ENCODE measurements around the gene CEP164. TPM values are rescaled to one million over a fixed set of nuclear protein-coding genes. Genes with fewer than 3 reads are reported as not detected.

Gene CEP164
- total and polyA plus RNA-seq, 3 donors from 2014 or later = 83.3 to 157 (median 111) TPM

DNA sequence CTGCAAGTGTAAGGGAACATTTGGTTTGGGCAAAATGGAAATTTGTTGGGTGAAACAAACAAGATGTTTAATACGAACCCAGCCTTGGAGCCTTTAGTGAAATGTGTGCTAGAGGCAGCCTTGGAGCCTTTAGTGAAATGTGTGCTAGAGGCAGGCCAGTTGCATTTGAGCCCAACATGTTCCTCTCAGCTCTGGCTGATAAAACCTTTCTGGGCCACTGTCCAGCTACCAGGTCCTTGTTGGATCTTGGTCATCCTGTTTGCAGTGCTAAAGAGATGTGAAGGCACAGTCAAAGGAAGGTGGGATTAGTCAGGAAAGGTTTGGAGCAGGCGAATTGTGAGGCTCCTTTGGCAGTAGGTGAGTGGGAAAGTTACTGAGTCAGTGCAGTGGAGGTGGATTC is 48.9 kb downstream of the CEP164 start:
- no peak for DNase-seq
- TF ChIP-seq, protein P1, sequence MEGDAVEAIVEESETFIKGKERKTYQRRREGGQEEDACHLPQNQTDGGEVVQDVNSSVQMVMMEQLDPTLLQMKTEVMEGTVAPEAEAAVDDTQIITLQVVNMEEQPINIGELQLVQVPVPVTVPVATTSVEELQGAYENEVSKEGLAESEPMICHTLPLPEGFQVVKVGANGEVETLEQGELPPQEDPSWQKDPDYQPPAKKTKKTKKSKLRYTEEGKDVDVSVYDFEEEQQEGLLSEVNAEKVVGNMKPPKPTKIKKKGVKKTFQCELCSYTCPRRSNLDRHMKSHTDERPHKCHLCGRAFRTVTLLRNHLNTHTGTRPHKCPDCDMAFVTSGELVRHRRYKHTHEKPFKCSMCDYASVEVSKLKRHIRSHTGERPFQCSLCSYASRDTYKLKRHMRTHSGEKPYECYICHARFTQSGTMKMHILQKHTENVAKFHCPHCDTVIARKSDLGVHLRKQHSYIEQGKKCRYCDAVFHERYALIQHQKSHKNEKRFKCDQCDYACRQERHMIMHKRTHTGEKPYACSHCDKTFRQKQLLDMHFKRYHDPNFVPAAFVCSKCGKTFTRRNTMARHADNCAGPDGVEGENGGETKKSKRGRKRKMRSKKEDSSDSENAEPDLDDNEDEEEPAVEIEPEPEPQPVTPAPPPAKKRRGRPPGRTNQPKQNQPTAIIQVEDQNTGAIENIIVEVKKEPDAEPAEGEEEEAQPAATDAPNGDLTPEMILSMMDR (IDR thresholded peaks at IDR 0.05) = no peak
- TF ChIP-seq POLR2A (IDR thresholded peaks at IDR 0.05) = no peak
- WGBS, 2 donors = 68 to 75% methylated on average over 2 of the region's 2 CpGs
- no peaks in the 10 kb centered on the region for H3K4me1 ChIP-seq
- no peaks in the 10 kb centered on the region for H3K9me3 ChIP-seq
- intact Hi-C loops (cut with DNase I; ENCODE audit: low total_unique reads) = no loop called here
- no peaks in the 10 kb centered on the region for H3K27me3 ChIP-seq
- no peaks in the 10 kb centered on the region for H3K36me3 ChIP-seq (ENCODE audit: low read depth, missing control alignments)
- H3K4me3 ChIP-seq = no peak overlapping the region
- H3K27ac ChIP-seq = no peak overlapping the region

DNA sequence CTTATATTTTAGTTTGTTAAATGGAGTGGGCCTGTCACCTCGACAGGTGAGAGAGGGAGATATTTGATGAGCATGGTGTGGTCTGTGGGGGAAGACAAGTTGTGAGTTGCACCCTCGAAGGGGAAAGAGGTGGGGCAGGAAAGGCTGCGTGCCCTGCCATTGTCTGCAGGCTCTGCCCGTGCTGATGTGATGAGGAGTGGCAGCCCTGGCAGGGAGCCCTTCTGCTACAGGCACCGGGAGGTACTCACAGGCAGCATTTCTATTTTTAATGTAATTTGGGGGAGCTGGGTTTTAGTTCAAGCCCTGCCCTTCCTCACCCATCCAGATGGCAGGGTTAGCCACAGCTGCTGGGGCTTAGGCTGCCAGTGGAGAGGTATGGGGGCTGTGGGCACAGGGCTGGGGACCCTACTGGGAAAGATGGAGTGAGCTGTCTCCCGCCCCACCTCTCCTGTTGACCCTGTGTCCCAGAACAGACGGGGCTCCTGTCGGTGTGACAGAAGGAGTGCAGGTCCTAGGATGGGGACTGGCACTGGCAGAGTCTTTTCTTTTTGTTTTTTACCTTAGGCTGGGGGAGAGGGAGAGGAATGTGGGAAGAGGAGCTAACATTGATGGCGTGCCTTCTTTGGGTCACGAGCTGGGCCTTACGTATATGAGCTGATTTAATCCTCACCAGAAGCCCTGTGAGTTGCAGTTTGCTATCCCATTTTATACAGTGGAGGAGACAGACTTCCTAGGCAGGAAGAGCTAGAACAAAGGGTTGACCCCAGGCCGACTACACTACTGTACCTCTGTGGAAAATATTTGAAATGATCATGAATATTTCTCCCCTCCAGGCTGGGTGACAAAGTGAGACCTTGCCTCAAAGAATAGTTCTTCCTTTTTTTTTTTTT is 51.6 kb downstream of the CEP164 start:
- H3K36me3 ChIP-seq (ENCODE audit: low read depth, missing control alignments) = no peaks in the 10 kb centered on the region
- no peaks in the 10 kb centered on the region for H3K4me1 ChIP-seq
- no peak for DNase-seq
- H3K27ac ChIP-seq = no peak overlapping the region
- 86 to 88% methylated on average over 12 of the region's 12 CpGs for WGBS, 2 donors
- TF ChIP-seq, protein P1 (IDR thresholded peaks at IDR 0.05) = no peak
- no peak for TF ChIP-seq POLR2A (IDR thresholded peaks at IDR 0.05)
- intact Hi-C loops (cut with DNase I; ENCODE audit: low total_unique reads) = no loop called here
- H3K27me3 ChIP-seq = no peaks in the 10 kb centered on the region
- H3K9me3 ChIP-seq = no peaks in the 10 kb centered on the region
- no peak overlapping the region for H3K4me3 ChIP-seq

DNA sequence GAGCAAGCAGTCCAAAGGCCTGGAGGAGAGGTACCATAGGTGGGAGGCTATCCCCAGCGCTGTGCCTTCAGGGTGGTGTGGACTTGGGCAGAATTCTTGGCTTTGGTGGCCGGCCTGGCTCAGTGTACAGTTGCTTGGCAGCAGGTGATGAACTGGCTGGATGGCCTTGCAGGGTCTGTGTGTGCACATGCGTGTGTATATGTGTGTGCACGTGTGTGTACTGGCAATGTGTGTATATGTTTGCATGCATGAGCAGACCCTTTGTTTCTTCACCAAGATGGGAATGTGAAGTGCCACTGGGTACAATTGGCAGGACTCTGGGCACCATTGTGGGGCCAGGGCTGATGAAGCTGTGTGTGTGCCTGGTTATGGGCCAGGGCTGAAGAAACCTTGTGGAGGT is 53.0 kb downstream of the CEP164 start:
- no peak overlapping the region for H3K27ac ChIP-seq
- no peak for TF ChIP-seq POLR2A (IDR thresholded peaks at IDR 0.05)
- TF ChIP-seq, protein P1 (IDR thresholded peaks at IDR 0.05) = no peak
- WGBS, 2 donors = 96 to 100% methylated on average over 4 of the region's 4 CpGs
- intact Hi-C loops (cut with DNase I; ENCODE audit: low total_unique reads) = no loop called here
- H3K4me3 ChIP-seq = no peak overlapping the region
- no peaks in the 10 kb centered on the region for H3K36me3 ChIP-seq (ENCODE audit: low read depth, missing control alignments)
- H3K27me3 ChIP-seq = no peaks in the 10 kb centered on the region
- H3K9me3 ChIP-seq = no peaks in the 10 kb centered on the region
- H3K4me1 ChIP-seq = no peaks in the 10 kb centered on the region
- no peak for DNase-seq

DNA sequence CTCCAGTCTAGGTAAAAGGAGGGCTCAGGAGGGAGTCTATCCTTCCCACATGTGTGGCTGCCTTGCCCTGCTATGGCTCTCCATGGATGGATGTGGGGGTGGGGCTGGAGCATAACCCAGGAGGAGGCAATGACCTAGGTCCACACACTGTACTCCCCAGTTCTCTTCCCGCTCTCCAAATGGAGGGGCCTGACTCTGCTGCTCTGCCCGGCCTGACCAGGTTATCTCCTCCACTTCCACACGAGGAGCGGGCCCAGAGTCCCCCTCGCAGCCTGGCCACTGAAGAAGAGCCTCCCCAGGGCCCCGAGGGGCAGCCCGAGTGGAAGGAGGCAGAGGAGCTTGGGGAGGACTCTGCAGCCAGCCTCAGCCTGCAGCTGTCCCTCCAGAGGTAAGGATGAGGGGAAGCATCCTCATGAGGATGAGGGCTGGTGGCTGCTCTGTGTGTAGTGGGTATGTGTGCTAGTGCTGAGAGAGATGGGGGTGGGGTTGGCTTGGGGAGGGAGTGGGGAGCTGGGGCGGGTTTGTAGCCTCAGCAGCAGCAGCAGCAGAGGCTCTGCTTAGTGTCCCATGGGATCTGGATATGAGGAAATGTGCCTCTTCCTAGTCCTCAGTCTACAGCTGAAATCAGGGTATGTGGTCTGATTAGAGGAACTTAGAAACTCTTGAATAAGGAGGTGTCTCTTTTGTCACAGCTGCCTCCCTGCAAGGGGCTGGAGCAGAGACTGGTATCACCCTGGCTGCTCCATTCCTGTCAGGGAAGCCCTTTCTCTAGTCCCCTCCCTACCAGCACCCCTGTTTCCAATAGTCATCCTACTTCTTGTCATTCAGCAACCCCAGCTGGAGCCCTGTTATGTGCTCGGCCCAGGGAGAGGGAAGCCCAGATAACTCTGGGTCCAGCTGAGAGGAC is 54.1 kb downstream of the CEP164 start:
- Histone ChIP-seq H3K27ac (no peak overlapping the region), H3K4me1 (no peaks in the 10 kb centered on the region), H3K9me3 (no peaks in the 10 kb centered on the region), H3K27me3 (no peaks in the 10 kb centered on the region), H3K36me3 (ENCODE audit: low read depth, missing control alignments) (no peaks in the 10 kb centered on the region), H3K4me3 (no peak overlapping the region)
- no peak for TF ChIP-seq POLR2A (IDR thresholded peaks at IDR 0.05)
- TF ChIP-seq, protein P1 (IDR thresholded peaks at IDR 0.05) = no peak
- intact Hi-C loops (cut with DNase I; ENCODE audit: low total_unique reads) = no loop called here
- DNase-seq = no peak
- WGBS, 2 donors = 94 to 95% methylated on average over 8 to 9 of the region's 9 CpGs
